Body of pancreas (tissue), 4 donors: Measurements from ENCODE around the gene TSHZ3. TPM values are rescaled to one million over a fixed set of nuclear protein-coding genes. Genes with fewer than 3 reads are reported as not detected.

Experiments
- ATAC-seq: fragments of 150-250 bp; one replicate; pipeline ENCODE4 v1.9.1; 2016
- DNase-seq, 4 donors: peaks; one replicate each; pipeline ENCODE4 v3.0.0-alpha.2; 2019
- H3K27ac ChIP-seq, 4 donors: fragments of 200-600 bp; sonication (generic); 1 replicate in 3 of 4; 2 replicates in 1 of 4; pipeline versions ENCODE4 v1.5.1 to v1.6.1; 2016 to 2019; ENCODE audit warnings: mild to moderate bottlenecking in 1 of 4, mixed read lengths in 1 of 4, moderate library complexity in 1 of 4
- H3K27me3 ChIP-seq, 2 donors: fragments of 200-600 bp; sonication (generic); one replicate each; pipeline ENCODE4 v1.6.0; 2016; ENCODE audit warnings: mild to moderate bottlenecking in 1 of 2
- H3K36me3 ChIP-seq, 2 donors: fragments of 200-600 bp; sonication (generic); replicated peaks in 1 of 2; 2 replicates each; pipeline ENCODE4 v1.5.1; 2016; ENCODE audit warnings: low read depth in 2 of 2; ENCODE audit not compliant: insufficient read depth in 1 of 2
- H3K4me1 ChIP-seq: fragments of 200-600 bp; sonication (generic); one replicate; pipeline ENCODE4 v1.6.0; 2016
- H3K4me3 ChIP-seq, 2 donors: fragments of 200-600 bp; sonication (generic); 1 replicate in 1 of 2; 2 replicates in 1 of 2; pipeline ENCODE4 v1.5.1; 2016 to 2019
- H3K9me3 ChIP-seq, 3 donors: fragments of 200-600 bp; sonication (generic); 1 replicate in 2 of 3; 2 replicates in 1 of 3; pipeline ENCODE4 v1.5.1; 2016
- CTCF ChIP-seq, 7 experiments: fragments of 450-650 bp in 4 of 7; fragments of 200-600 bp in 3 of 7; sonication (generic) in 3 of 7; IDR thresholded peaks; one replicate each; pipeline ENCODE4 v1.5.1; 2016 to 2019; ENCODE audit warnings: antibody characterized with exemption in 7 of 7
- POLR2A ChIP-seq, 3 donors: fragments of 450-650 bp; IDR thresholded peaks; one replicate each; pipeline ENCODE4 v1.6.1; 2016; ENCODE audit warnings: antibody characterized with exemption in 3 of 3, mild to moderate bottlenecking in 2 of 3
- WGBS, 2 donors: methylation state at CpG; one replicate each; pipeline ENCODE4 v1.1.5; 2017; 5-methylcytosine and 5-hydroxymethylcytosine counted together
- intact Hi-C: fragments of 100-400 bp; cut with DNase I; formaldehyde crosslinking; loops from one replicate; pipeline ENCODE4 v1.15.1; 2023
- total RNA-seq, 2 donors: library from RNA; depleted of rRNA; stranded (reverse); fragments of >200 nt; gene quantifications; one replicate each; pipeline ENCODE4 v1.1.0, GENCODE V29; 2016

Gene TSHZ3
- total RNA-seq, 2 donors from 2014 or later = 1.3 to 3.0 TPM

- Histone ChIP-seq H3K4me1 (no peaks in the 10 kb centered on the region), H3K9me3 (no peaks in the 10 kb centered on the region), H3K36me3 (no peaks in the 10 kb centered on the region), H3K27ac (no peak overlapping the region), H3K4me3 (no peak overlapping the region), H3K27me3 (no peaks in the 10 kb centered on the region)
- no peak for DNase-seq
- no peak for ATAC-seq
- intact Hi-C loops = no loop called here
- 76 to 88% methylated on average over 19 of the region's 19 CpGs for WGBS, 2 donors
- TF ChIP-seq POLR2A (IDR thresholded peaks at IDR 0.05) (no peak), CTCF (IDR thresholded peaks at IDR 0.05) (no peak)
Measured at GRCh38 chr19:31274251-31275067, 74.8 kb downstream of the TSHZ3 start.

GRCh38 chr19:31272583-31273106, 76.6 kb downstream of the TSHZ3 start:
- ATAC-seq = no peak
- 83 to 88% methylated on average over 15 of the region's 15 CpGs for WGBS, 2 donors
- no peaks in the 10 kb centered on the region for H3K36me3 ChIP-seq
- H3K27me3 ChIP-seq = no peaks in the 10 kb centered on the region
- no peak for TF ChIP-seq CTCF (IDR thresholded peaks at IDR 0.05)
- no peak for TF ChIP-seq POLR2A (IDR thresholded peaks at IDR 0.05)
- no peak overlapping the region for H3K27ac ChIP-seq
- H3K4me3 ChIP-seq = no peak overlapping the region
- intact Hi-C loops = no loop called here
- no peak for DNase-seq
- no peaks in the 10 kb centered on the region for H3K4me1 ChIP-seq
- H3K9me3 ChIP-seq = no peaks in the 10 kb centered on the region

GRCh38 chr19:31271306-31271911, 77.8 kb downstream of the TSHZ3 start:
- H3K4me3 ChIP-seq = no peak overlapping the region
- ATAC-seq (no peak), DNase-seq (peak in 1 of 4 donors; percentile 3)
- TF ChIP-seq CTCF (IDR thresholded peaks at IDR 0.05) (no peak), POLR2A (IDR thresholded peaks at IDR 0.05) (no peak)
- 68 to 79% methylated on average over 4 to 12 of the region's 12 CpGs for WGBS, 2 donors
- no peak overlapping the region for H3K27ac ChIP-seq
- H3K36me3 ChIP-seq = no peaks in the 10 kb centered on the region
- intact Hi-C loops = no loop called here
- no peaks in the 10 kb centered on the region for H3K4me1 ChIP-seq
- no peaks in the 10 kb centered on the region for H3K9me3 ChIP-seq
- H3K27me3 ChIP-seq = no peaks in the 10 kb centered on the region

- Histone ChIP-seq H3K27ac (no peak overlapping the region), H3K36me3 (no peaks in the 10 kb centered on the region), H3K4me1 (no peaks in the 10 kb centered on the region), H3K27me3 (no peaks in the 10 kb centered on the region), H3K9me3 (no peaks in the 10 kb centered on the region), H3K4me3 (no peak overlapping the region)
- DNase-seq = peak in 1 of 4 donors; percentile 2
- ATAC-seq = no peak
- TF ChIP-seq CTCF (IDR thresholded peaks at IDR 0.05) (no peak), POLR2A (IDR thresholded peaks at IDR 0.05) (no peak)
- 83 to 93% methylated on average over 5 to 6 of the region's 6 CpGs for WGBS, 2 donors
- intact Hi-C loops = no loop called here
Measured at GRCh38 chr19:31270897-31271296, 78.3 kb downstream of the TSHZ3 start.
